Measurements from ENCODE around the gene HSD3B7.

The HSD3B7 gene

DNA sequence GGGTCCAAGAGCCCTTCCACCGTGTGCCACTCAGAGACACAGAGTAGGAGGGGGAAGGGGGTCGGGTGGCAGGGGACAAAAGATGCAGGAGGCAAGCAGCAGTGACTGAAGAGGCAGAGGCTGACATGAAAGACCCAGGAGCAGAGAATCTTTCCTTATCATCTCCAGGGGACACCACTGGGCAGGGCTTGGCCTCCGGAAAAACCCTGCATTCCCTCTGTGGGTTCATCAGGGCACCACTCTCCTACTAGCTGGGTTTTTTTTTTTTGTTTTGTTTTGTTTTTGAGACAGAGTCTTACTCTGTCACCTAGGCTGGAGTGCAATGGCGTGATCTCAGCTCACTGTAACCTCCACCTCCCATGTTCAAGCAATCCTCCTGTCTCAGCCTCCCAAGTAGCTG, 46.3 kb downstream of the HSD3B7 start:
- TF ChIP-seq, protein P1, sequence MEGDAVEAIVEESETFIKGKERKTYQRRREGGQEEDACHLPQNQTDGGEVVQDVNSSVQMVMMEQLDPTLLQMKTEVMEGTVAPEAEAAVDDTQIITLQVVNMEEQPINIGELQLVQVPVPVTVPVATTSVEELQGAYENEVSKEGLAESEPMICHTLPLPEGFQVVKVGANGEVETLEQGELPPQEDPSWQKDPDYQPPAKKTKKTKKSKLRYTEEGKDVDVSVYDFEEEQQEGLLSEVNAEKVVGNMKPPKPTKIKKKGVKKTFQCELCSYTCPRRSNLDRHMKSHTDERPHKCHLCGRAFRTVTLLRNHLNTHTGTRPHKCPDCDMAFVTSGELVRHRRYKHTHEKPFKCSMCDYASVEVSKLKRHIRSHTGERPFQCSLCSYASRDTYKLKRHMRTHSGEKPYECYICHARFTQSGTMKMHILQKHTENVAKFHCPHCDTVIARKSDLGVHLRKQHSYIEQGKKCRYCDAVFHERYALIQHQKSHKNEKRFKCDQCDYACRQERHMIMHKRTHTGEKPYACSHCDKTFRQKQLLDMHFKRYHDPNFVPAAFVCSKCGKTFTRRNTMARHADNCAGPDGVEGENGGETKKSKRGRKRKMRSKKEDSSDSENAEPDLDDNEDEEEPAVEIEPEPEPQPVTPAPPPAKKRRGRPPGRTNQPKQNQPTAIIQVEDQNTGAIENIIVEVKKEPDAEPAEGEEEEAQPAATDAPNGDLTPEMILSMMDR (IDR thresholded peaks at IDR 0.05; ENCODE audit: low read depth, low read length, missing control alignments), result no peak
- no peak for DNase-seq (ENCODE audit: low read depth)
- no peak overlapping the region for H3K4me3 ChIP-seq (ENCODE audit: low read depth, low read length)
- in situ Hi-C loops (cut with HindIII; ENCODE audit: low sequenced_read_pairs), result no loop called here

DNA sequence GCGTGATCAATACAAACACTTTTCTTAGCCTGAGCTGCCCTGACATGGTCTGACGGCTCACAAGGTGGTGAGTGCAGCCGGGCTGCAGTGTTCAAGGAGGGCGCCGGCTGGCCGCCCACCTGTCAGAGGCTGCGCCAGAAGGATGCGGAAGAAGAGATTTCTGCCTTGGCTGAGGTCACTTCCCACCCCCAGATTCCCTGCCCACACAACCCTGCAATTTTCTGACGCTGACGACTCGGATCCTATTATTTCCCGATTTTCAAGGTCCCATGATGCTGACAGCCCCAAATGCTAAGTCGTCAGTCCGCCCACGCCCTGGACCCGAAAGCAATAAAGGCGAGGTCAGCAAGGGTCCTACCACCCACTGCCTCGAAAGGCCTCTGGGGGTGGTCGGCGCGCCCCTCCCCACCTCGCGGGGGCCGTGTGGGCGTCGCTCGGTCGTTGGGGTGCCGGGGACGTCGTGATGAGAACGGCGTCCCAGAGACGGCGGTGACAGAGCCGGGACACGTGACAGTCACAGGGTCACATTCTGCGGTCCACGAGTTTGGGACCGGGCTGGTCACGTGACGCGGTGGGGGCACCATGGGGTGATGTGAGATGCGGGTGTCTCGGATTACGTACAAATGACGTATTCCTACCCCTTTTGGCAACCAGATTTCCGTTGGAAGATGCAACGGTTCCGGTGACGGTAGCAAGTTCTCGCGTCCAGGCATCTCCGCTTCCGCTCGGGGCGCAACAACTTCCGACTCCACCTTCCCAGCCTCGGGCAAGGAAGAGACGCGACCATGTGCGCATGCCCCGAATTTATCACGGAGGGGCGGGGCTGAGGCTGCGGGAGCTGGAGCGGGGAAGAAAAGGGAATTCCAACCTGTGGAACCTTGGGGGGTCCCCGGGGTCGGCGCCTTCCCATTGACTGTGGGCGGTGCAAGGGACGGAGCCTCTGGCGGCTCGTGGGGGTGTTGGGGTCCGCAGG, 48.0 kb downstream of the HSD3B7 start, which contains the start of gene STX4:
TSS of gene STX4 (plus strand) at position 823 of the 973 bp plus-strand sequence. CDS start 248 bp downstream, outside the sequence.
- in situ Hi-C loops (cut with HindIII; ENCODE audit: low sequenced_read_pairs), result no loop called here
- TF ChIP-seq, protein P1 (IDR thresholded peaks at IDR 0.05; ENCODE audit: low read depth, low read length, missing control alignments), result no peak
- peak; percentile 95 for DNase-seq (ENCODE audit: low read depth)
- H3K4me3 ChIP-seq (ENCODE audit: low read depth, low read length), result peak within 1 kb of the TSS; percentile 73

DNA sequence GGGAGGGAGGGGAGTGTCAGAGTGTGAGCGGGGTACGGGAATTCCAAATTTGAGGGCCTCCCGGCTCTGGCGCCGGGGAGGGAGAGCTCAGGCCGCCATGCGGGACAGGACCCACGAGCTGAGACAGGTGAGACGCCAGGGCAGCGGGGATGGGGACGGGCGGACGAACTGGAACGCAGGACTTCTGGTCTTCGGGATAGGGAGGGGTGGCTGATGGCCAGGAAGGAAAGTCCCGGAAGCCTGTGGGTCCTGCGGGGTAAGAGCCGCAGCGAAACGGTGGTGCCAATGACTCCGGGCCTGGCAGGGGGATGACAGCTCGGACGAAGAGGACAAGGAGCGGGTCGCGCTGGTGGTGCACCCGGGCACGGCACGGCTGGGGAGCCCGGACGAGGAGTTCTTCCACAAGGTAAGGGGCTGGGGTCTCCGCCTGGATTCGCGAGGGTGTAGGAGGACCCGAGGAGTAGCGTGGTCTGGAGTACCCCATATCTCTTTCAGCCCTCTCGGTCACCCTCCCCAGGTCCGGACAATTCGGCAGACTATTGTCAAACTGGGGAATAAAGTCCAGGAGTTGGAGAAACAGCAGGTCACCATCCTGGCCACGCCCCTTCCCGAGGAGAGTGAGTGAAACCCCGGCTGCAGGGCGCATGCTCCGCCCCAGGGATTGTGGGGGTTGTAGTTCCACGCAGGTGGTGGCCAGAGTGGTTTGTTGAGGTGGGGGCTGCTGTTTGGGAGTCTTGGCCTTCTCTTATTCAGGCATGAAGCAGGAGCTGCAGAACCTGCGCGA, 48.9 kb downstream of the HSD3B7 start:
- peak; percentile 56 for DNase-seq (ENCODE audit: low read depth)
- in situ Hi-C loops (cut with HindIII; ENCODE audit: low sequenced_read_pairs), result no loop called here
- H3K4me3 ChIP-seq (ENCODE audit: low read depth, low read length), result peak overlapping the region; percentile 73
- TF ChIP-seq, protein P1 (IDR thresholded peaks at IDR 0.05; ENCODE audit: low read depth, low read length, missing control alignments), result no peak

DNA sequence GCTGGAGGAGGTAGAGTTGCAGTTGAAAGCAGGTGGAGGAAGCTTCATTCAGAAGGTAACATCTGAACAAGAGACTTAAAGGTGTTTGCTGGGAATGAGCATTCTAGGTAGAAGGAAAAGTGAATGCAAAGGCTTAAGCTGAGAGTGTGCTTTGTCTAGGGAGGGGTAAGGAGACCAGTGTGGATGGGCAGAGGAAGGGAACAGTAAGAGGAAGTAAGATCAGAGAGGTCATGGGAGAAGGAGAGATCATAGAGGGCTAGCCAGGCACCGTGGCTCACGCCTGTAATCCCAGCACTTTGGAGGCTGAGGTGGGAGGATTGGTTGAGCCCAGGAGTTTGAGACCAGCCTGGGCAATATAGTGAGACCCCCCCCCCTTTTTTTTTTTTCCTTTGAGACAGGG, 51.7 kb downstream of the HSD3B7 start:
- TF ChIP-seq, protein P1 (IDR thresholded peaks at IDR 0.05; ENCODE audit: low read depth, low read length, missing control alignments), result no peak
- H3K4me3 ChIP-seq (ENCODE audit: low read depth, low read length), result no peak overlapping the region
- in situ Hi-C loops (cut with HindIII; ENCODE audit: low sequenced_read_pairs), result no loop called here
- DNase-seq (ENCODE audit: low read depth), result no peak

Data from astrocyte of the cerebellum (primary cell).